GM19043 (cell line): Measurements from ENCODE around the gene CCDC154.
"Not testable (repeated sequence)": the region's sequence is repeated elsewhere in the genome, so short reads cannot be mapped to it uniquely, and the experiment has no call there.

Experiments used
- ATAC-seq: cut with Tn5 transposase; IDR thresholded peaks from one replicate; pipeline ENCODE4 v1.9.1; 2021; ENCODE audit warnings: low read depth; ENCODE audit not compliant: unreplicated experiment

Gene CCDC154

DNA sequence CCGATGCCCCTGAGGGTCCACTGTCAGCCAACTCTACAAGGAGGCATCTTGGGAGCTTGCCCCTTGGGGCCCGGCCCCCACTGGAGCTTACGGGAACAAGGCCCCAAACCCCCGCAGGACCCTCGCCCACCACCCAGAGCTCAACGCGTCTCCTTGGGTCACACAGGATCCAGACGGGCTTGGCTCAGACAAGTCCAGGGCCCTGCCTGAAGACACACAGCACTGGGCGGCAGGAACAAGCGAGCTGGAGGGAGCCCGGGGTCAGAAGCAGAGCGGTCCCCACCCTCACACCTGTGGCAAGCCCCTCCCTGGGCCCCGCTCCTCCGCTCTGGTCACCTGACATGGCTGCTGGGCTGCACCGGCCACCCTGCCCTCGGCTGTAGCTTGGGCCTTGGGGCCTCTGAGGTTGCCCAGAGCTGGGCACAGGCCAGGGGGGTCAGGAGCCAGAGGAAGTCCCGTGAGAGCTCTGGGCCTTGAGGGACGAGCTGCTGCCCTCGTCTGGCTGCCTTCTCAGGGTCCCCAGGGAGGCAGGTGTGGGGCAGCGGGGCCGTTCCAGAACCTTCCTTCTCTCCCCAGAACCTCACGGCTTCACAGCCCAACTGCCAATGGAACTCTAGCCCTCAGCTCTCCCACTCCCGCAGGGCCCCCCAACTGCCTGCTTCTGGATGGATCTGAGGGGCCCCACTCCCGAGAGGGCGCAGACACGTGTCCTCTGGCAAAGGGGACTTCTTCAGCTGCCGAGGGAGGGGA lies at the start of gene CCDC154:
Gene CCDC154 (minus strand): TSS at position 577 of the 750 bp plus-strand sequence. CDS start 234 bp downstream, at position 343.
- ATAC-seq: no peak

DNA sequence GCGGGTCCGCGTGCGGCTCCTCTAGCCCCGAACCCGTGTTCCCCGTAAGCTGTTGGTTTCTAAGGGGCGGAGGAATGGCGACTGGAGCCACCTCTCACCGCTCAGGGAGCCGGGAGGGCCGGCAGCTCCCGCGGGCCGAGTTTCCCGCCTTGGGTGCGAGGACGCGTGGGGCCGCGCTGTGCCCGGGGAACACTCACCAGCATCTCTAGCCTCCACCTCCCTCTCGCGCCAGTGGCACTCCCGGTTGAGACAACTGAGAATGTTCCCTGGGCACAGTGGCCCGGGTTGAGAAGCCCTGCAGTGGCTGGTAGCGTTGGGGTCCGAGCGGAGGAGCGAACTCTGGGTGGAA lies 49.4 kb upstream of the CCDC154 start:
- no peak for ATAC-seq

GRCh38 chr16:1492923-1493745 lies 48.8 kb upstream of the CCDC154 start, which contains the start of gene TELO2:
Gene TELO2 (plus strand): TSS chr16:1493360. CDS start chr16:1494282, 922 bp downstream.
- ATAC-seq: no peak

DNA sequence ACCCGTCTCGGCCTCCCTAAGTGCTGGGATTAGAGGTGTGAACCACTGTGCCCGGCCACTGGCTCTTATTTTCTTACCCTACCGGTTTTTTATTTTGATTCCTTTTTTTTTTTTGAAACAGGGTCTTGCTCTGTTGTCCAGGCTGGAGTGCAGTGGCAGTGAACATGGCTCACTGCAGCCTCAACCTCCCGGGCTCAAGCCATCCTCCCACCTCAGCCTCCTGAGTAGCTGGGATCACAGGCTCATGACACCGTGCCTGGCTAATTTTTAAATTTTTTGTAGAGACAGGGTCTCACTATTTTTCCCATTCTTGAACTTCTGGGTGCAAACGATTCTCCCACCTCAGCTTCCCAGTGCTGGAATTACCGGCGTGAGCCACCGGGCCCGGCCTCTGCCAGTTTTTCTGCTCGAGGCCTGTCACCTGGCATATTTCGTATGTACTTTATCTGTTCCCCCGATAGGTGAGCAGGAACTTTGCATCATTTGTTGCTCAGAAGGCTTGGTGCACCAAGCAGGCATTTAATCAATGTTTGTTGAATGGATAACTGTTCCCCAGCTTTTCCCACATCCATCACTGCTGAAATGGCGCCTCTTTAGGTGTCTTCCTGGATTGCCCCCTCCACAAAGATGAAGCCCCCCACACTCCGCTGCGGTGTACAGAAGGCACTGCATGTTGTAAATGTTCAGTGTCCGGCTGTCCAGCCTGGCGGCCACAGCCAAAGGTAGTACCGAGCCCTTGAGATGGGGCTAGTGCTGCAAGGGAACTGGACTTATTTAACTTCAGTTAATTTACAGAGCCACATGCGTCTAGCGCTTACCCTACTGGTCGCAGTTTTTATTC lies 47.9 kb upstream of the CCDC154 start:
- no peak for ATAC-seq

- ATAC-seq: no peak
These were observed 47.0 kb upstream of the CCDC154 start for GRCh38 chr16:1491327-1491726.

- ATAC-seq: no peak
These were observed 44.7 kb upstream of the CCDC154 start for GRCh38 chr16:1489077-1489476.

GRCh38 chr16:1488619-1489018 lies 44.3 kb upstream of the CCDC154 start, which contains the start of gene PTX4:
Gene PTX4 (minus strand): TSS chr16:1488944. CDS start chr16:1488909, 35 bp downstream.
- no peak for ATAC-seq

GRCh38 chr16:1488054-1488601 lies 43.8 kb upstream of the CCDC154 start:
- no peak for ATAC-seq

GRCh38 chr16:1487395-1488053 lies 43.2 kb upstream of the CCDC154 start:
- ATAC-seq: no peak

DNA sequence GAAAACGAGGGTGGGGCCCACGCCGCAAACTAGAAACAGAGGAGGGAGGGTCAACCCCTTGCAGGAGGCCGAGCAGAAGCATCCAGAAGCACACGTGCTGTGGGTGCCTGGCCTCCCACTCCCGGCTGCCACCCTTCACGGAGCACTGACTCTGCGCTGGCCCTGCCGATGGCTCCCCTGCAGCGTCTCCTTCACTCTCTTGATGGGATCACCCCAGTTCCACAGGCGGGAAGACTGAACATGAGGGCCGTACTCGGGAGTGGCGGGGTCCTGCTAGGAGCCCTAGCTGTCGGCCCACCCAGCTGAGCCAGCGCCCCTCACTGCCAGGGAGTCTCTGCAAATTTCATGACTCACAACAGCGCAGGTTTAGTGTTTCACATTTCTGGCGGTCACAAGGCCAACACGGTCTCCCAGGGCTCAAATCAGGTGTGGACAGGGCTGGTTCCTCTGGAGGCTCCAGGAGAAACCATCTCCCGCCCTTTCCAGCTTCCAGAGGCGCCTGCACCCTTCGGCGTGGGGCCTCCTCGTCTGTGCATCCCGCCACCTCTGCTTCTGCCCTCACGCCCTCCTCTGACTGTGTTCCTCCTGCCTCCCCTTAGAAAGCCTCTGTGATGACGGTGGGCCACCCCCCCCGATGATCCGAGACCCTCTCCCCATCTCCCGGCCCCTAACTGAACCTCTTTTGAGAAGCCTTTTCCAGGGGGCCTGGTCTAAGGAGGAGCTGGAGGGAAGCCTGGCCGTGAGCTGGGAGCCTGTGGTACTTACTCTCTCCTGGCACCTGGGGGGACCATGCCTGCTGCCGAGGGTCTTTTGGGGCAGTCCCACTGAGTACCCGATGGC lies 42.4 kb upstream of the CCDC154 start:
- ATAC-seq: no peak

DNA sequence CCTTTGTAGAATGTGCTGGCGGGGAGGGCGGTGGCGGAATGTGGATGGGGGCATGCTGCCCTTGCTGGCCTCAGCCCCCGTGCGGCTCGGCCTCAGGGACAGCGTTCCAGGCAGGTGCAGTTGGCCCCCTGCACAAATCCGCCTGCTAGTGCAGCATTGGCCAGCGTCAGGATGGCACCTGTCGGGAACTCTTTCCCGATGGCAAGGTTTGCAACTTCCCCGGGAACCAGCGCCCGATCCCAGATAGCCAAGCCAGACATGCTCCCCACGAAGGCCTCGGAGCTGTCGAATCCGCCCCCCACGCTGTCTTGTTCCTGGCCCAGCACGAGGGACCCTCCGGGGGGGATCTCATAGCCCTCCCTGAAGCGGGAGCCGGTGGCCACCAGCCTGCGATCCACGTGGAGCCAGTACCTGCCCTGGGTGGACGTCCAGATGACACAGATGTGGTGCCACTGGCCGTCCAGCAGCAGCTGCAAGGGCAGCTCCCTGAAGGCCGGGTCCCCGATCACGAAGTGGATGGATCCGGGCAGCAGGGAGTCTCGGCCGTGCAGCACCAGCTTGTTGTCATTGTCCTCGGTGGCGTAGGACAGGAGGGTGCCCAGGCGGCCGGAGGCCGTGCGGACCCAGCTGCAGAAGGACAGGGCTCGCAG lies 41.6 kb upstream of the CCDC154 start:
- ATAC-seq: no peak

DNA sequence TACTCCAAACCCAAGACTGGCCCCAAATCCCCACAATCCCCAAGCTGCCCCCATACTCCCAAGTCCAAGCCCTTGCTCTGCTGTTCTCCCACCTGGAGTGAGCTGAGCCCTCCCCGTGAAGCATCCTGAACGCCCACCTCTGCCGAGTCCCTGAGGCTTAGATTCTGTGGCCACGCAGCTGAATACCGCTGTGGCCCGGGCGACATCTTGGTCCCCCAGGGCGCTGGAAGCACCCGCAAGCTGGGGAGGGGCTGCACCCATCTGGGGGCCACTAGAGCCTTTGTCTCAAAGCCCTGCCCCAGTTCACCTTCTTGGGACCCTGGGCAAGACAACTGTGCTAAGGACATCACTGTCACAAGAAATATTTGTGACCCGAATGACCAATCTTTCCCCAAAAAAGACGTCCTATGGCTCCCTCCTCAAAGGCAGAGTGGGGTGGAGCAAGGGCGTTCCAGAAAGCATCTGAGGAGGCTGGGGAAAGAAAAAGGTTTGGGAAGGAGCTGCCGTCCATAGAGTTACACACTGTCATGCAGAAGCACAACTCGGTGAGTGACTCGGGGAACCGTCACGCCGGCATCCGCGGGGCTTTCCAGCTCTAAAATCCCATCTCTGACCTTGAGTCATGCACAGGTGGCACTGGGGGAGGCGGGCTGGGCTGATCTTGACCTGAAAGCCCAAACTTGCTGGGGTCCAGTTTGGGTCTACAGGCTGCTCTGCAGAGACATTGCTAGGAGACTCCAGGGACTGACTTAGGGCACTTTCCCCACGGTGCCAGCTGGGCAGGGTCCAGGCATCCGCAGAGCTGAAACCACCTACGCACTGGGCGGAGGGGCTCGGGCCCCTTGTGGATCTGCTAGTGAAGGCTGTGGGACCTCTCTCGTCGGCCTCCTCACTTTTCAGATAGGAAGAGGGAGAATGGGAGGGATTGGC lies 37.8 kb upstream of the CCDC154 start:
- ATAC-seq: no peak

DNA sequence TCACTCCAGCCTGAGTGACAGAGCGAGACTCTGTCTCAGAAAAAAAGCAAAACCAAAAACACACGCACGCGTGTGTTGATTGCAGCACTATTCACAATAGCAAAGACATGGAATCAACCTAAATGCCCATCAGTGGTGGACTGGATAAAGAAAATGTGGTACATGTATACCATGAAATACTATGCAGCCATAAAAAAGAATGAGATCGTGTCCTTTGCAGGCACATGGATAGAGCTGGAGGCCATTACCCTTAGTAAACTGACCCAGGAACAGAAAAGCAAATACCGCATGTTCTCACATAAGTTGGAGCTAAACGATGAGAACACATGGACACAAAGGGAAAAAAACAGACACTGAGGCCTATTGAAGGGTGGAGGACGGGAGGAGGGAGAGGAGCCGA lies 34.6 kb upstream of the CCDC154 start:
- not testable (repeated sequence) for ATAC-seq

GRCh38 chr16:1477033-1477432 lies 32.7 kb upstream of the CCDC154 start:
- ATAC-seq: no peak

DNA sequence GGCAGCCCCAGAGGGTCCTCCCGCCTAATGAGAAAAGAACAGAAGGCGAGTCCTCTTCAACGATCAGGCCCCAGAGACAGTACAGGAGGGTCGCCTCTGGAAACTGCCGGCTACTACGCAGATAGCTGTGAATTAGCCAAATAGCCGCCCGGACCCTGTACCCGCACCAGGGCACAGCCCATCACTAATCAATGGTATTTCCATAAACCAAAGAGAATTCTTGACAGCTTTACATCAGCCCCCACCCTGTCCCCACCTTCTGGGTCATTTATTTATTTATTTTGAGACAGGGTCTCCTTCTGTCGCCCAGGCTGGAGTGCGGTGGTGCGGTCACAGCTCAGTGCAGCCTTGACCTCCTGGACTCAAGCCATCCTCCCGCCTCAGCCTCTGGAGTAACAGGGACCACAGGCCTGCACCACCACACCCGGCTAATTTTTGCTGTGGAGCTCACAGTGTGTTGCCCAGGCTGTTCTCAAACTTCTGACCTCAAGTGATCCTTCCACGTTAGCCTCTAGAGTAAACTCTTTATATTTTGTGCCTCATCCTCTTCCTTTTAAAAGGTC lies 31.3 kb upstream of the CCDC154 start:
- no peak for ATAC-seq

GRCh38 chr16:1474796-1475551 lies 30.6 kb upstream of the CCDC154 start, which contains the start of gene CLCN7:
Gene CLCN7 (minus strand): TSS chr16:1475028. CDS start chr16:1474974, 54 bp downstream.
- ATAC-seq: peak; percentile 78
